CD8-positive, alpha-beta memory T cell (primary cell): ENCODE measurements around the gene P2RX5. TPM values are rescaled to one million over a fixed set of nuclear protein-coding genes. Genes with fewer than 3 reads are reported as not detected.

ENCODE experiments used
- CTCF ChIA-PET: fragments of 350-600 bp; sonication (Branson Sonifier 250); formaldehyde crosslinking; loops from one replicate; lab custom pipeline; 2021; ENCODE audit warnings: antibody characterized with exemption; lab: Charles Lee
- POLR2A ChIA-PET: fragments of 350-600 bp; sonication (Branson Sonifier 250); formaldehyde crosslinking; loops from one replicate; lab custom pipeline; 2021; ENCODE audit warnings: antibody characterized with exemption; lab: Charles Lee
- DNase-seq, 5 donors: peaks; one replicate each; pipeline versions ENCODE4 v3.0.0 to v3.0.0-alpha.2; 2020 to 2022; ENCODE audit warnings: mixed read lengths in 1 of 5
- H3K27ac ChIP-seq: one replicate; pipeline ENCODE4 v1.7.0; 2013; ENCODE audit warnings: low read depth, mild to moderate bottlenecking, low read length, moderate library complexity
- H3K27me3 ChIP-seq: 2 replicates; pipeline ENCODE4 v1.7.0; 2013; ENCODE audit warnings: low read length, mild to moderate bottlenecking; ENCODE audit not compliant: insufficient read depth, poor library complexity, severe bottlenecking
- H3K36me3 ChIP-seq: 2 replicates; pipeline ENCODE4 v1.7.0; 2013; ENCODE audit warnings: mild to moderate bottlenecking, low read length, moderate library complexity; ENCODE audit not compliant: insufficient read depth
- H3K4me1 ChIP-seq: 2 replicates; pipeline ENCODE4 v1.7.0; 2013; ENCODE audit warnings: mild to moderate bottlenecking, low read length, moderate library complexity; ENCODE audit not compliant: insufficient read depth
- H3K4me3 ChIP-seq: 2 replicates; pipeline ENCODE4 v1.7.0; 2013; ENCODE audit warnings: mild to moderate bottlenecking, low read length
- H3K9me3 ChIP-seq: 2 replicates; pipeline ENCODE4 v1.7.0; 2013; ENCODE audit warnings: mild to moderate bottlenecking, low read length
- H3K27ac Mint-ChIP-seq, 8 donors: one replicate each; pipeline ENCODE4 v1.8.0; 2020 to 2021; ENCODE audit warnings: mixed read lengths in 8 of 8, mild to moderate bottlenecking in 6 of 8, inconsistent platforms in 3 of 8, moderate library complexity in 3 of 8
- H3K27me3 Mint-ChIP-seq, 2 donors: one replicate each; pipeline ENCODE4 v1.8.0; 2020 to 2021; ENCODE audit warnings: mixed read lengths in 2 of 2, mild to moderate bottlenecking in 1 of 2, moderate library complexity in 1 of 2
- H3K36me3 Mint-ChIP-seq, 3 donors: one replicate each; pipeline ENCODE4 v1.8.0; 2020 to 2021; ENCODE audit warnings: mixed read lengths in 3 of 3, inconsistent platforms in 1 of 3, mild to moderate bottlenecking in 1 of 3
- H3K4me1 Mint-ChIP-seq, 3 donors: one replicate each; pipeline ENCODE4 v1.8.0; 2020 to 2021; ENCODE audit warnings: mixed read lengths in 3 of 3, inconsistent platforms in 1 of 3, mild to moderate bottlenecking in 1 of 3
- H3K4me3 Mint-ChIP-seq, 7 donors: one replicate each; pipeline ENCODE4 v1.8.0; 2020 to 2021; ENCODE audit warnings: mixed read lengths in 7 of 7, mild to moderate bottlenecking in 6 of 7, moderate library complexity in 4 of 7, inconsistent platforms in 2 of 7
- H3K9me3 Mint-ChIP-seq, 5 donors: one replicate each; pipeline ENCODE4 v1.8.0; 2020 to 2022; ENCODE audit warnings: mixed read lengths in 5 of 5, mild to moderate bottlenecking in 3 of 5, moderate library complexity in 2 of 5, inconsistent platforms in 1 of 5
- polyA plus RNA-seq: library from polyadenylated mRNA; unstranded; fragments of 300-500 nt; fragmentation: Illumina TruSeq; gene quantifications from one replicate; pipeline ENCODE4 v1.2.3, GENCODE V29; 2021
- total RNA-seq, 2 experiments: library from RNA; stranded (reverse); gene quantifications; one replicate each; pipeline ENCODE4 v1.2.3, GENCODE V29; 2021

The P2RX5 gene
- total and polyA plus RNA-seq, 3 experiments from 2014 or later = 9.8 to 37.4 (median 12.0) TPM

DNA sequence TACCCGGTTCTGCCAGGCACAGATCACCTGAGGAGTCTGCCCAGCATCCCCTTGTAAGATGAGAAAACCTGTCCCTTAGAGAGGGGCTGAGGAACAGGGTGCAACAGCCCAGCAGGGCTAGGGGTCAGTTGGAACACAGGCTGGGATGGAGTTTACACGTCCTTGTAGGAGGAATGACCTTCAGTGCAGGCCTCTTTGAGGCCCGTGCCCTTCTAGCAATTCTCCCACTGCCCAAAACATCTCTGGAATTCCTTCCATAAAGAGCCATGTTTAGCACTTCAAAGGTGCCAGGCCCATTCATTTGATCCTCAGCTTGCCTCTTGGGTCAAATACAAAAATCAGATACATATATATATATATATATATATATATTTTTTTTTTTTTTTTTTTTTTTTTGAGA is 54.9 kb downstream of the P2RX5 start:
- DNase-seq = no peak
- Mint-ChIP-seq H3K27me3 (peaks cover 0 to 2% of the 10 kb centered on the region in 2 donors), H3K9me3 (no peaks in the 10 kb centered on the region), H3K27ac (peak overlapping the region in 2 of 8 donors; percentile 27 to 29), H3K36me3 (peaks cover 0 to 17% (median 2%) of the 10 kb centered on the region in 3 donors), H3K4me1 (peaks cover 8 to 16% (median 10%) of the 10 kb centered on the region in 3 donors), H3K4me3 (peak overlapping the region in 1 of 7 donors; percentile 42)
- Histone ChIP-seq H3K36me3 (no peaks in the 10 kb centered on the region), H3K4me1 (no peaks in the 10 kb centered on the region), H3K4me3 (no peak overlapping the region), H3K27me3 (no peaks in the 10 kb centered on the region), H3K27ac (no peak overlapping the region), H3K9me3 (no peaks in the 10 kb centered on the region)
- ChIA-PET POLR2A (no interaction called here), CTCF (no interaction called here)

DNA sequence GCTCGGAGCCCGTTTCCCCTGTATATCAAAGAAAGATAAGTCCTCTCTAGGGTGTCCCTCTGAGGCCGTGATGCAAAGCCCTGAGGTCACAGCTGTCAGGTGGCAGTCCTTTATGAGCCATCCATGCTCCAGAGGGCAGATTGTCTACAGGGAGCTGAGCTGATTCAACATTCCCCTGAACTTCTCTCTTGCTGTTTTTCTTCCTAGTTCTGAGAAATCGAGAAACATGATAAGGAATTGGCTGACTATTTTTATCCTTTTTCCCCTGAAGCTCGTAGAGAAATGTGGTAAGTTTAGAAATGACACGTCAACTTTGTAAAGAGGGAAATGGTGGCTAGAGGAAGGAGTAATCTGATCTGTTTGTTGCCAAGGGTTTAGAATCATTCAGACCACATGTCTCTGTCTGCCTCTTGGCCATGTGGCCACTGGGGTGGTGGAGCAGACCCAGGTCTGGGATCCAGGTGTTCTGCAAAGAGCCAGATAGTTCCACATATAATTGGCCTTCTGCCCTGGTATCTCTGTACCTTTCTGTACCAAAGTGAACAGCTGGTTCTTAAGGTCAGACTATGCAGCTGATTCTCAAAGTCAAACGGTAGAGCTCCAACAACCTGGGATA is 55.9 kb downstream of the P2RX5 start:
- ChIA-PET POLR2A (no interaction called here), CTCF (no interaction called here)
- H3K4me3 ChIP-seq = no peak overlapping the region

DNA sequence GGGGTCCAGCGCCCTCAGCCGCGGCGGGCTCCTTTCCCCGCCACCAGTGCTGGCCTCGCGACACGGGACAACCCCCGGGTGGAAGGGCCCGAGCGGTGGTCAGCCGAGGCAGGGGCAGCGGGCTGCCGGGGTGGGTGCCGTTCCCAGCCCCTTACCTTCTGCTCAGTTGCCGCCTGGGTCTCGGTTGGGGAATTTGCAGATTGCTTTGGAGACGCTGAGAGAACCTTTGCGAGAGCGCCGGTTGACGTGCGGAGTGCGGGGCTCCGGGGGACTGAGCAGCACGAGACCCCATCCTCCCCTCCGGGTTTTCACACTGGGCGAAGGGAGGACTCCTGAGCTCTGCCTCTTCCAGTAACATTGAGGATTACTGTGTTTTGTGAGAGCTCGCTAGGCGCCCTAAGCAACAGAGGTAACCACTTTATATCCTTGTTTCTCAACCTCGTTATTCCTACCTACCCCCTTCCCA is 59.0 kb downstream of the P2RX5 start:
- H3K4me1 Mint-ChIP-seq = peaks cover 21 to 41% (median 25%) of the 10 kb centered on the region in 3 donors

More for the DNA sequence above, 55.9 kb downstream of the P2RX5 start:
- peaks cover 0 to 2% of the 10 kb centered on the region in 2 donors for H3K27me3 Mint-ChIP-seq
- Histone ChIP-seq H3K36me3 (no peaks in the 10 kb centered on the region), H3K27me3 (no peaks in the 10 kb centered on the region), H3K9me3 (no peaks in the 10 kb centered on the region), H3K4me1 (no peaks in the 10 kb centered on the region), H3K27ac (peak overlapping the region; percentile 3)
- peaks cover 0 to 15% (median 2%) of the 10 kb centered on the region in 3 donors for H3K36me3 Mint-ChIP-seq
- H3K27ac Mint-ChIP-seq = peak overlapping the region in 2 of 8 donors; percentile 29 to 69
- no peak for DNase-seq
- H3K9me3 Mint-ChIP-seq = no peaks in the 10 kb centered on the region
- peaks cover 10 to 21% (median 11%) of the 10 kb centered on the region in 3 donors for H3K4me1 Mint-ChIP-seq
- peak overlapping the region in 1 of 7 donors; percentile 69 for H3K4me3 Mint-ChIP-seq

DNA sequence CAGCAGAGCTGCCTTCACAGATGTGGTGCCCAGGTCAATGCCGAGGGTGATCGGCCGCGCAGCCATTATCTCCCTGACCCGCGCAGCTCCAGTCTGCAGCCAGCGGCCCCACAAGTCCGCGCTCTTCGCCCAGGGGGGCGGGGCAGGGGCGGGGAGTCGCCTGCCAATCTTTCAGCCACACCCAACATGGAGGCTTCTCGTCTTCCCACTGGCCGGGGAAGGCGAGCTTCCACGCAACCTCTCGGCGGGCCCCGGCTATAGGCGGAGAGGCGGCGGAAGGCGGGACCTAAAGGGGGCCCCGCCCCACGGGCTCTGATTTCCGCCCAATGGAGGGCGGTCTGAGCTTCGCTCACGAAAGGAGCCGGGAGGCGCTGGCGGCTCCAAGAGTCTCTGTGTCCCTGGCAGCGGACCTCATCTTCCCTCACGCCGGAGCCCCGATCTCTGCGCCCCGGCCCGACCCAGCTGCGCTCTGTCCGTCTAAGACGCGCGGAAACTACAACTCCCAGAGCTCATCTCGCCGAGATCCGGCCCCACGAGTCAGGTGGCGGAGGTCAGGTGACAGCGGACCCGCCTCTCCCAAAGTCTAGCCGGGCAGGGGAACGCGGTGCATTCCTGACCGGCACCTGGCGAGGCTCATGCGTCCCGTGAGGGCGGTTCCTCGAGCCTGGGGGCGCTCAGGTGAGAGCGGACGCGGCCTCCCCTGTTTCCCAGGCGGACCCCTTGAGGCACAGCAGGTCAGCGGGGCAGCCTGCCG is 59.6 kb downstream of the P2RX5 start, which contains the start of the genes CTNS and SHPK:
Gene CTNS, plus strand, starts transcription at position 607 of the 754 bp plus-strand sequence. CDS start 3,447 bp downstream, outside the sequence.
Gene SHPK, minus strand, starts transcription at position 97 of the 754 bp plus-strand sequence. Its CDS starts 31 bp downstream, at position 66.
- ChIA-PET POLR2A (interaction anchor here (0.7 to 1.4 kb wide), 5 partner anchors 10 to 1783 kb away, joined by 3 to 5 read pairs (median 4); partner anchors contain the start of genes EMC6 and TAX1BP3), CTCF (interaction anchor here (0.5 to 1.5 kb wide), 8 partner anchors 9 to 822 kb away, joined by 3 to 7 read pairs (median 4); partner anchors contain the start of gene NCBP3)
- Mint-ChIP-seq H3K27me3 (no peaks in the 10 kb centered on the region), H3K27ac (peak within 1 kb of the TSS; percentile 93 to 99 (median 99)), H3K36me3 (peaks cover 0 to 17% (median 2%) of the 10 kb centered on the region in 3 donors), H3K4me1 (peaks cover 21 to 41% (median 25%) of the 10 kb centered on the region in 3 donors), H3K9me3 (no peaks in the 10 kb centered on the region), H3K4me3 (peak within 1 kb of the TSS; percentile 94 to 99 (median 98))
- Histone ChIP-seq H3K36me3 (no peaks in the 10 kb centered on the region), H3K27ac (peak within 1 kb of the TSS; percentile 90), H3K9me3 (no peaks in the 10 kb centered on the region), H3K4me1 (no peaks in the 10 kb centered on the region), H3K27me3 (no peaks in the 10 kb centered on the region), H3K4me3 (peak within 1 kb of the TSS; percentile 74)
- DNase-seq = peak; percentile 93 to 95 (median 94)

More for the DNA sequence above, 59.0 kb downstream of the P2RX5 start:
- Histone ChIP-seq H3K27ac (peak overlapping the region; percentile 90), H3K4me1 (no peaks in the 10 kb centered on the region), H3K9me3 (no peaks in the 10 kb centered on the region), H3K36me3 (no peaks in the 10 kb centered on the region), H3K27me3 (no peaks in the 10 kb centered on the region), H3K4me3 (peak overlapping the region; percentile 74)
- peak in 1 of 5 donors; percentile 9 for DNase-seq
- Mint-ChIP-seq H3K9me3 (no peaks in the 10 kb centered on the region), H3K36me3 (peaks cover 0 to 17% (median 2%) of the 10 kb centered on the region in 3 donors), H3K4me3 (peak overlapping the region; percentile 74 to 98 (median 94)), H3K27me3 (no peaks in the 10 kb centered on the region), H3K27ac (peak overlapping the region; percentile 50 to 93 (median 70))
- ChIA-PET CTCF (interaction anchor here (0.9 to 1.5 kb wide), 5 partner anchors 10 to 822 kb away, joined by 3 to 7 read pairs (median 4); partner anchors contain the start of gene NCBP3), POLR2A (interaction anchor here (0.7 to 1.4 kb wide), 3 partner anchors 10 to 1782 kb away, joined by 4 to 5 read pairs (median 4); partner anchors contain the start of genes EMC6 and TAX1BP3)

DNA sequence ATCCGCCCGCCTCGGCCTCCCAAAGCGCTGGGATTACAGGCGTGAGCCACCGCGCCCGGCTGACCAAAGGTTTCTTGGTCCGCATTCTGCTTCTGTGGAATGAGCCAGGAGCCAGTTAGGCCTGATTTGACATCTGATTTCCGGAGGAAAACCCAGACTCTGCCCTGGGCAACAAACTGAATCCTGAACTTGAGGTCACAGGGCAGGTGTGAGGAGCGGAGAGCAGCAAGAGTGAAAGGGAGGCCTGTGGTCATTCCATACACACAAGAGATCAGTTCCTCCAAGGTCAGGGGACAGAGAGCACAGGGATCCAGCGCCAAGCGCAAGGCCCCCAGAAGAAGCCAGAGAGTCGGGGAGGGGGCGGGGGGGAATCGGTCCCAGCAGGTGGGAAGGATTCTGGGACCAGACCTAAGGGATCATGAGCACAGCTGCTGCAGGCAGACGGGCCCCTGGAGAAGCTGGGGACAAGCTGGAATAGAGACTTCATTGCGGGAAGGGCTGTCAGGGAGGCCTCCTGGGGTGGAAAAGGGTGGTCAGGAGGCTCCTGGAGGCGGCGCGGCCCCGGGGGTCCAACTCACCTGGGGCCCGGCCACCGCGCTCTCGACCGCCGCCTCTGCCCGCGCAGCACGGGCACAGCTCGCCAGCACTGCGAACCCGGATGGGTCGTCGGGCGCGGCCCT is 60.3 kb downstream of the P2RX5 start:
- POLR2A ChIA-PET = interaction anchor here (0.7 to 1.4 kb wide), 3 partner anchors 9 to 33 kb away, joined by 3 to 5 read pairs (median 4); partner anchors contain the start of genes EMC6 and TAX1BP3
- Histone ChIP-seq H3K4me1 (no peaks in the 10 kb centered on the region), H3K27ac (peak overlapping the region; percentile 90), H3K36me3 (no peaks in the 10 kb centered on the region), H3K27me3 (no peaks in the 10 kb centered on the region), H3K4me3 (peak overlapping the region; percentile 74), H3K9me3 (no peaks in the 10 kb centered on the region)
- H3K27me3 Mint-ChIP-seq = no peaks in the 10 kb centered on the region
- DNase-seq = peak in 1 of 5 donors; percentile 9
- peak overlapping the region in 3 of 8 donors; percentile 10 to 93 (median 78) for H3K27ac Mint-ChIP-seq
- H3K4me3 Mint-ChIP-seq = peak overlapping the region; percentile 92 to 99 (median 98)
- CTCF ChIA-PET = interaction anchor here (0.7 to 1.5 kb wide), 7 partner anchors 8 to 821 kb away, joined by 3 to 7 read pairs (median 4); partner anchors contain the start of gene NCBP3
- peaks cover 22 to 41% (median 25%) of the 10 kb centered on the region in 3 donors for H3K4me1 Mint-ChIP-seq
- H3K9me3 Mint-ChIP-seq = no peaks in the 10 kb centered on the region
- H3K36me3 Mint-ChIP-seq = peaks cover 0 to 17% (median 2%) of the 10 kb centered on the region in 3 donors

DNA sequence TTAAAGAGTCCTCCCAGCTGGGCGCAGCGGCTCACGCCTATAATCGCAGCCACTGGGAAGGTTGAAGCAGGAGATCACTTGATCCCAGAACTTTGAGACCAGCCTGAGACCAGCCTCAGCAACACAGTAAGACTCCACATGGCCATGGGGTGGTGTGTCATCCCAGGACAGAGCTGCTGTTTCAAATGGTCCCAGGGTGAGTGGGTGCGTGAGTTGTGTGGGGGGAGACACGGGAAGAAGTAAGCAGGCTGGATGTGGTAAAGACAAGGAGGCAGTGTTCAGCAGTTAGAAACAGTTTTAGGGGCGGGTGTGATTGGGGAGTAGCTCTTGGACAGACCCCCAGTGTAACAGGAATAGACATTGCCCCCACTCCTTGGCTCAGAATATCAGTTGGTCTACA is 63.7 kb downstream of the P2RX5 start:
- ChIA-PET POLR2A (no interaction called here), CTCF (interaction anchor here (0.8 to 0.9 kb wide), 2 partner anchors 10 to 13 kb away, joined by 3 read pairs; no protein-coding TSS in a partner anchor)
- Mint-ChIP-seq H3K4me1 (peaks cover 18 to 28% (median 18%) of the 10 kb centered on the region in 3 donors), H3K27me3 (no peaks in the 10 kb centered on the region), H3K36me3 (peaks cover 1 to 37% (median 13%) of the 10 kb centered on the region in 3 donors), H3K4me3 (peak overlapping the region in 1 of 7 donors; percentile 52), H3K27ac (peak overlapping the region in 1 of 8 donors; percentile 23), H3K9me3 (no peaks in the 10 kb centered on the region)
- no peak for DNase-seq
- H3K9me3 ChIP-seq = no peaks in the 10 kb centered on the region
- H3K27me3 ChIP-seq = no peaks in the 10 kb centered on the region
- peaks cover 4% of the 10 kb centered on the region for H3K36me3 ChIP-seq
- no peak overlapping the region for H3K27ac ChIP-seq
- no peaks in the 10 kb centered on the region for H3K4me1 ChIP-seq
- H3K4me3 ChIP-seq = no peak overlapping the region

DNA sequence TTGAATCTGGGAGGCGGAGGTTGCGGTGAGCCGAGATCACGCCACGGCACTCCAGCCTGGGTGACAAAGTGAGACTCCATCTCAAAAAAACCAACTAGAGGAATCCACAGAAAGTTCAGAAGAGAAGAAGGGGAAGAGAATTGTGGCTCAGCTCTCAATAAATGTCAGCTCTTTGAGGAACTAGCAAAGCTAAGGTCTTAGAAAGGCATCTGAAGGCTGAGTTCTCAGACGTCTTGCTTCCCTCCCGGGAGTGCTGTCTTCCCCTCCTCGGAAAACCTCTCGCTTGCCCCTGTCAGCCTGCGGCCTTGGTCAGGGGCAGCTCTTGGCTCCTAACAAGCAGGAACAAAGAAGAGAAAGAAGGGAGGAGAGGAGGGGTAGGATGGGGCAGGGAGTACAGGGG is 65.2 kb downstream of the P2RX5 start:
- ChIA-PET CTCF (no interaction called here), POLR2A (no interaction called here)

More for the DNA sequence above, 65.2 kb downstream of the P2RX5 start:
- Histone ChIP-seq H3K4me1 (no peaks in the 10 kb centered on the region), H3K4me3 (no peak overlapping the region), H3K9me3 (no peaks in the 10 kb centered on the region), H3K27ac (no peak overlapping the region), H3K27me3 (no peaks in the 10 kb centered on the region), H3K36me3 (peaks cover 9% of the 10 kb centered on the region)
- no peaks in the 10 kb centered on the region for H3K27me3 Mint-ChIP-seq
- H3K9me3 Mint-ChIP-seq = no peaks in the 10 kb centered on the region
- peaks cover 14 to 24% (median 14%) of the 10 kb centered on the region in 3 donors for H3K4me1 Mint-ChIP-seq
- no peak overlapping the region for H3K27ac Mint-ChIP-seq
- no peak overlapping the region for H3K4me3 Mint-ChIP-seq
- DNase-seq = no peak
- peaks cover 7 to 44% (median 21%) of the 10 kb centered on the region in 3 donors for H3K36me3 Mint-ChIP-seq
